GM13977 (cell line): ENCODE results near the gene KRT4.

Experiments used
- DNase-seq: peaks from one replicate; pipeline ENCODE4 v3.0.0; 2012; ENCODE audit warnings: low spot score
- in situ Hi-C: fragments of 300-500 bp; cut with MboI; formaldehyde crosslinking; loops from one replicate; pipeline ENCODE4 v1.12.0; 2022; ENCODE audit warnings: low sequenced_read_pairs, low pct_unique_long_range_greater_than_20kb, mixed read lengths, inconsistent platforms; ENCODE audit not compliant: unreplicated experiment
- TF ChIP-seq, protein P1 (sequence below): IDR thresholded peaks from 2 replicates; pipeline ENCODE4 v1.5.1; 2012; ENCODE audit warnings: mild to moderate bottlenecking, control low read depth; ENCODE audit not compliant: insufficient read depth; ENCODE audit errors: extremely low read depth, missing control alignments

KRT4 gene

DNA sequence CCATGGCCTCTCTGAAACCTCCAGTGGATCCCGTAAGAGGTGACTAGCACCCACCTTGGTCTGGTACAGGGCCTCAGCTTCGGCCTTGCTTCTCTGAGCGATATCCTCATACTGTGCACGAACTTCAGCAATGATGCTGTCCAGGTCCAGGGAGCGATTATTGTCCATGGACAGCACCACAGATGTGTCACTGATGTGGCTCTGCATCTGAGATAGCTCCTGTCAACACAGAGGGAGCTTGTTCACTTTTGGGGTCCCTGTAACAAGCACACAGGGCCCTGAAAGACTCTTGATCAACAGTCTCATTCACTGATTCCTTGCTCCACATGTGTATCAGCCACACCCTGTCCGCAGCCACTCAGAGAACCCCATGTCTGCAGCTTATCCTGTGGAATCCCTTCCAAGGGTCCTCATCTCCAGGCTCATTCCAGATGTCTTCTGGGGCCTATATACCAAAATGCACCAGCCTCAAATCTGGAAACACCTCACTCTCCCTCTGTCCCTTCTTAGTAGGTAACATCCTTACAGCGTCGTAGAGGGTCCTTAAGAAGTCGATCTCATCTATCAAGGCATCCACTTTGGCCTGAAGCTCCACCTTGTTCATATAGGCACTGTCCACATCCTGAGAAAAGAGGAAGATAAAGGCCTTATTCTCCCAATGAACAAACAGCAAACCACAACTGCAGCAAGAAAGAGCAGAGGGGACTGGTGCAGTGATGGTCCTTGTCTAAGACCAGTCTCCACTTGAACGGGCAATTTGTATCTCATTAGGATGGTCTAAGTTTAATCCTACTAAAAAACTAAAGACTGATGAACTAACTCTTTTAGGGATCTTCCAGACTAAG lies 21.5 kb downstream of the KRT4 start:
- no peak for DNase-seq
- in situ Hi-C loops: no loop called here
- TF ChIP-seq, protein P1, sequence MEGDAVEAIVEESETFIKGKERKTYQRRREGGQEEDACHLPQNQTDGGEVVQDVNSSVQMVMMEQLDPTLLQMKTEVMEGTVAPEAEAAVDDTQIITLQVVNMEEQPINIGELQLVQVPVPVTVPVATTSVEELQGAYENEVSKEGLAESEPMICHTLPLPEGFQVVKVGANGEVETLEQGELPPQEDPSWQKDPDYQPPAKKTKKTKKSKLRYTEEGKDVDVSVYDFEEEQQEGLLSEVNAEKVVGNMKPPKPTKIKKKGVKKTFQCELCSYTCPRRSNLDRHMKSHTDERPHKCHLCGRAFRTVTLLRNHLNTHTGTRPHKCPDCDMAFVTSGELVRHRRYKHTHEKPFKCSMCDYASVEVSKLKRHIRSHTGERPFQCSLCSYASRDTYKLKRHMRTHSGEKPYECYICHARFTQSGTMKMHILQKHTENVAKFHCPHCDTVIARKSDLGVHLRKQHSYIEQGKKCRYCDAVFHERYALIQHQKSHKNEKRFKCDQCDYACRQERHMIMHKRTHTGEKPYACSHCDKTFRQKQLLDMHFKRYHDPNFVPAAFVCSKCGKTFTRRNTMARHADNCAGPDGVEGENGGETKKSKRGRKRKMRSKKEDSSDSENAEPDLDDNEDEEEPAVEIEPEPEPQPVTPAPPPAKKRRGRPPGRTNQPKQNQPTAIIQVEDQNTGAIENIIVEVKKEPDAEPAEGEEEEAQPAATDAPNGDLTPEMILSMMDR: no peak

DNA sequence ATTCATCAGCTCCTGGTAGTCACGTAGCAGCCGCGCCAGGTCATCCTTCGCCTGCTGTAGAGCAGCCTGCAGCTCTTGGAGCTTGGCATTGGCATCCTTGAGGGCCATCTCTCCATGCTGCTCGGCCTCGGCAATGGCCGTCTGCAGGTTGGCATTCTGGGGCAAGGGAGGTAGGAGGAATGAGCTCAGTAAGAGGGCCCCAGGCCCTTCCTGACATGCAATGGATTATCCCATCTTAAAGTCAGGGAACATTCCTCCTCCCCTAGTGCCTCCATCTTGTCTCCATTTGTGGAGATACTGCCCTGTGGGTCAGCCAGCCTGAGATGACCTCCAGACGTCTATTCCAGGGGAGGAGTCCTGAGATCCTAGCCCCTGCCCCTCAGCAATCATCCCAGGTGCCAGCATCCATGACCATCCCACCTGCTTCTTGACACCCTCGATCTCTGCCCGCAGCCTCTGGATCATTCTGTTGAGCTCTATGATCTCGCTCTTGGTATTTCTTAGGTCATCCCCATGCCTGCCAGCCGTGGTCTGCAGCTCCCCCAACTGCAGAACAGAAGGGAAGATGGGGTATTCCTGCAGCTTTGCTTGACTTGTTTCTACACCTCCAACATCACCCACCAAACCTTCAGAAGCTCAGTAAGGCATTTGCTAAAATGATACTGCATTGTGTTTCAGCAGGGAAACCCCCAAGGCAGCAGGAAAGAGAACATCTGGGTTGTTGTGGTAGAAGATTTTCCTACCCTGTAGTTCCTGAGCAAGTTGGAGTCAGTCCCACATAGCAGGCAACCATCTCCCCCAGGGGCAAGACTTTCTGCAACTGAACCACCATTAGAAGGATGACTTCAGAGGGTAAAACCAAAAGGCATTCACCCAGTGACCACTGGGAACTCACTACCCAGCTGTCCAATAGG lies 22.4 kb downstream of the KRT4 start:
- TF ChIP-seq, protein P1: no peak
- in situ Hi-C loops: no loop called here

DNA sequence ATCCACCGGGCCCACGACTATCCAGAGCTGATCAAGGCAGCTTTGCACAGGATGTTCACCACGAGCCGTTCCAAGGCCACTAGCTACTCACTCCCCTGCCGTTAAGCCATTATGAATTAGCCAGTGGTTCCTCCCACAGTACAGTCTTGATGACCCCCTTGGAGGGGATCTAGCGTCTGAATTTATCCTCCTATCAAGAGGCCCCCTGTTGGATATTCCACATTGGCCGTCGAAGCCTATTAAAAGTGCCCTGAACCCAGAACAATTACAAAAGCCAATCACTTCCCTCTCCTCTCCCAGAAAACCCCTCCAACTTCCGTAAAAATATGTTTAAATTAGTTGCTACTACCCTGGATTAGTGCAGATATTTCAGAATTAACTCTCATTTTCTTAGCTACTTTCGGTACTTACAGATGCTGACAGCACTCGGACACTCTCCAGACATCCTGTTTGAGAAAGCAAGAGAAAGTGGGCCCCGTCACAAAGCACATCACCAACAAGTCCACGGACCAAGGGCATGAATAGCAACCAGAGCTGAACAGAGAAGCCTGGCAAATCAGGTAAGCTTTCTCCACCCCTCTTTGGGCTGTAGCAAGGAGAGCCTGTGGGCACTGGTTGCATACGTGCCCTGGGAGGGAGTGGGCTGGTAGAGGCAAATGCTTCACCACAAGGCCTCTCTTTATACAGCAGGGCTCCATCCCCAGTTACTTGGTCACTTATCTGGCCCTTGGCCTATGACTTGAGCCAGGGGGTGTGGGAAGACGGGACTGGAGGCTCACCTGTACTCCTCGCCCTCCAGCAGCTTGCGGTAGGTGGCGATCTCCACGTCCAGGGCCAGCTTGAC lies 23.3 kb downstream of the KRT4 start:
- no peak for DNase-seq

More for the DNA sequence above, 22.4 kb downstream of the KRT4 start:
- DNase-seq: no peak

DNA sequence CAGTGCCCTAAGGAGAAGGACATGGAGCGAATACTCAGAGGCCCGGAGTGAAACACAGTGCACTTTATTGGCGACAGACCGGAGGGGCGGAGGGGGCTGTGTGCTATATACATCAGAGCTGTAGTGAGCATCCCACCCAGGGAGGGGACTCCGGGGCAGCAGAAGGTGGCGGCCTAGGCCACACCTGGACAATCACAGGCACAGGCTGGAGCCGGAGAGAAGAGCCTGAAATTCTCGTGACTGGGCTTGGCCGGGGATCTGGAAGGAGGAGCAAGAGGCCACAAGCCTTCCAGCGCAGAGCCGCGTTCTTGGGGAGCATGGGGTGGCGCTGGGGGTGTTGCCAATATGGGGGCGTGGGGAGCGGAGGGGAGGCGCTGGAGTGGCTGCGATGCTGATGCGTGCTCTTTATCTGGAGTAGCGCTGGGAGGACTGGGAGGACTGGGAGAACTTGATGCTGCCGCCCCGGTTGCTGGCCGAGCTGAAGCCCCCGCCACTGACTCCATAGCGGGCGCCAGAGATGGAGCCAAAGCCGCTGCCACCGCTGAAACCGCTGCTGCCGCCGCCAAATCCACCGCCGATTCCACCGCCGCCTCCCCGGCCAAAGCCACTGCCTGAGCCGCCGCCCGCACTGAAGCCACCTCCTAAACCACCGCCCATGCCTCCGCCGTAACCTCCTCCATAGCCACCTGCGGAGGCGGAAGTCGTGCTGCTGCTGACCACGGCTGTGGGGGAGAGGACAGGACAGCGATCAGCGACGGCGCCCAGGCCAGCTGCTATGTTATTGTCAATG lies 24.1 kb downstream of the KRT4 start:
- in situ Hi-C loops: no loop called here
- DNase-seq: no peak
- TF ChIP-seq, protein P1: no peak

More for the DNA sequence above, 23.3 kb downstream of the KRT4 start:
- TF ChIP-seq, protein P1: no peak
- in situ Hi-C loops: no loop called here

DNA sequence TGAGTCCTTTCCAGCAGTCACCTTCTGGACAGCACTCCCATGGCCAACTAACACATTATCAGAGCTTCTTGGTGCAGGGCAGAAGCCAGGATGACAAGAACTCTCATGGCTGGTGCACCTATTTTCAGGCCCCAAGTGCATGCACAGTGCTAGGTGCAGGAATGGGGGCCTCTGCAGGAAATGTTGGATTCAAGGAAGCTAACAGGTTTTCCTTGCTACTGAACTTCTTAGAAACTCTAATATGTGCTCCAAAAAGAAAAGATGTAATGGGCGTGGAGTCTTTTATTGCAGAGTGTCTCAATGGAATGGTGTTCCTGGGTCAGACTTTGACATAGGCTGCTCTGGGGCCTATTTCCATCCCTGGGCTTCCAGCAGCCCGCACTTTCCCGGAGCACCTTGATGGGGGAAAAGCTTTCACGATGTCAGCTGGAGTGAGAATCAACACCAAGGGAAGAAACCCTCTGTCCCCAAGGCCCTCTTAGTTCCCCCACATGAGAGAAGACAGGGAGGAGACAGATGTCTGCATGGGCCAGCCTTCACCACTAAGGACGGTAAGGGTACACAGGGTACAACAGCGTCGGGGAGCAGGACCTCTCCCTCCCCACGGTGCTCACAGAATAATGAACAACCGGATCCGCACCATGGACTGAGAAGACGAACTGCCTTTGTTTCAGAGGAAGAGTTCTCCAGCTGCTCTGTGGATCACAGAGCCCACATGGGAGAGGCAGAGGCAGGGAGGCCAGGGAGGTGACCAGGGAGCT lies 24.9 kb downstream of the KRT4 start:
- no peak for DNase-seq
- TF ChIP-seq, protein P1: no peak
- in situ Hi-C loops: no loop called here
